NCI-H2227 (cell line): Measurements from ENCODE around the gene MDFIC.
A peak's percentile ranks its signal among the peaks of the same experiment; 100 is the strongest.
"Not testable (repeated sequence)": the region's sequence is repeated elsewhere in the genome, so short reads cannot be mapped to it uniquely, and the experiment has no call there.

Experiments used
- DNase-seq: peaks from one replicate; lab custom pipeline; 2025; ENCODE audit not compliant: unreplicated experiment; lab: John Stamatoyannopoulos, UW

MDFIC gene, protein sequence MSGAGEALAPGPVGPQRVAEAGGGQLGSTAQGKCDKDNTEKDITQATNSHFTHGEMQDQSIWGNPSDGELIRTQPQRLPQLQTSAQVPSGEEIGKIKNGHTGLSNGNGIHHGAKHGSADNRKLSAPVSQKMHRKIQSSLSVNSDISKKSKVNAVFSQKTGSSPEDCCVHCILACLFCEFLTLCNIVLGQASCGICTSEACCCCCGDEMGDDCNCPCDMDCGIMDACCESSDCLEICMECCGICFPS

DNA sequence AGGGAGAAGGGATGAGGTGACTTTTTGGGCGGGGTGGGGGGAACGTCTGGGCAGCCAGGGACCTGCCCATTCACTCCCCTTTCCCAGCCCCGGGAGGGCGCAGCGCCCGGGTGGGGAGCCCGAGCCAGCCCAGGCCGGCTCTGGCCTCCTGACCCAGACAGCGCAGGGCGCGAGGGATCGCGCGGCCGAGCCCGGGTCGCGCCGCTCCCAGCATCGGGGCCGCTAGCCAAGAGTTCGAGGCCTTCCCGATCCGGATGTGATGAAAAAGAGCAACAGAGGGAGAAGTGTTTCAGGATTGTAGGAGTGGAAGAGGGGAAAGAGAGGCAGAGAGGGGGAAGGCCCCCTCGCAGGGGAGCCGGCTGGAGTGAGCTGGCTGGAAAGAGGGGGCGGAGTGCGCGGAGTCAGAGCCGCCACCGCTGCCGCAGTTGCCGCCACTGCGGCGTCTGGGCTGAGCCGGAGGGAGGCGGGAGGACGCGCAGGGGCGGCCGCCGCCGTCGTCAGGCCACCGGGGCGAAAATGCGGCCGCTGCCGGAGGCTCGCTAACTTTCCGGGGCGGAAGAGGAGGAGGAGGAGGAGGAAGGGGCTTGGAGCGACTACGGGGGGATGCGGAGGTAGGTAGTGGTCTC lies at the start of gene MDFIC:
Gene MDFIC (plus strand): TSS at position 69 of the 626 bp plus-strand sequence. CDS start 940 bp downstream, outside the sequence.
- DNase-seq = peak; percentile 3

DNA sequence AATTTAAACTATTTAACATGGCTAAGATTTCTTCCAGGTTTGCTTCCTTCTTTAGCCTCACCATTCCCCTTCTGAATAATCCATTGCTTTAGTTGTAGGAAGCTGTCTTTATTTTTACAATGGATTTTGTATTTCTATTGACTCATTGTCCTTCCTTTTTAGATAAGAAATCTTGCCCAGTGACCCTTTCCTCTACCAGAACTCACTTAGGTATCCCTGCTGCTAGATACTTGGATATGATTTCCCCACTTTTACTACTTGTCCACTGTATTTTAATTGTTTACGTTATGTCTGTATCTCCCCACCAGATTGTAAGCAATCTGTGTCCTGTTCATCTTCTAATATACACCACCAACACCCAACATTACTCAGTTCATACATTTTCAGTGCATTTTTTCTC lies 47.7 kb upstream of the MDFIC start:
- no peak for DNase-seq

DNA sequence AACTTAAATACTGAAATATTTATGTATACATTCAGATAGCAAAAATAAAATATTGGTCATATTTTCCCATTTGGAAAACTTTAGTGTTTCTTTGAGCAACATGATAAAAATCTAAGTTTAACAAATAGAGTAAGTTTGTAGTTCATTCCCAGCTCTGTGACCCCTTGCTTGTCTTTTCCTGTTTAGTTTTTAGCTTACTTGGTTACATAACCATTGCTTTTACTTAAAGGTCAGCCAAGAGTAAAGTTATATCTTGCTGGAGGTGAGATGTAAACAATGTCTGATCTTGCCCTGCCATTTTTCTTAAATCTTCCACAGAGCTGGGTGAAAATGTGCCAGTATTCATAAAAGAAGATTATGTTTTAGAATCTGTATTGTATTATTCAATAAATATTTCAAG lies 46.7 kb upstream of the MDFIC start:
- no peak for DNase-seq

DNA sequence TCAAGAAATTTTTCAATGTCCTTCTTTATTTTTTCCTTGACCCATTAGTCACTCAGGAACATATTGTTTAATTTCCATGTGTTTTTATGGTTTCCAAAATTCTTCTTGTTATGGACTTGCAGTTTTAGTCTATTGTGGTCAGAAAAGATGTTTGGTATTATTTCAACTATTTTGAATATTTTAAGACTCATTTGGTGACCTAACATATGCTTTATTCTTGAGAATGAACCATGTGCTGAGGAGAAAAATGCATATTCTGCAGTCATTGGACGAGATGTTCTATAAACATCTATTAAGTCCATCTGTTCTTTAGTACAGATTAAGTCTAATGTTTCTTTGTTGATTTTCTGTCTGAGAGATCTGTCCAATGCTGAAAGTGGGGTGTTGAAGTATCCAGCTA lies 42.3 kb upstream of the MDFIC start:
- no peak for DNase-seq

DNA sequence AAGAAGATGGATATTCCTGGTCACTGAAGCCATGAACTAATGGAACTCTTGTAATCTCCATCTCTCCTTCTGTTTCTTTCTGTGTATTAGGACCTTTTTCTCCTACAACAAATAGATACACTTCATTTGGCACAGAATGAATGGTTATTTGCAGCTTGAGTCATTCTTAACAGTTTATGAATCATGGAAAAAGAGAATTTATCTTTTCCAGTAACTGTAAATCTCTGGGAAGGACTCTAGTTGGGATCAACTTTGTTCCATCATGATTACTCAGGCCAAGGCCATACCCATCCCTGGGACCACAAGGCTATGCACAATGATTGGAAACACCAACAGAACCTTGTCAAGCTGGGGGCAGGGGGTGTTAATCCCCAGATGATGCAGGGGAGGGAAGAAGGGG lies 36.1 kb upstream of the MDFIC start:
- no peak for DNase-seq

DNA sequence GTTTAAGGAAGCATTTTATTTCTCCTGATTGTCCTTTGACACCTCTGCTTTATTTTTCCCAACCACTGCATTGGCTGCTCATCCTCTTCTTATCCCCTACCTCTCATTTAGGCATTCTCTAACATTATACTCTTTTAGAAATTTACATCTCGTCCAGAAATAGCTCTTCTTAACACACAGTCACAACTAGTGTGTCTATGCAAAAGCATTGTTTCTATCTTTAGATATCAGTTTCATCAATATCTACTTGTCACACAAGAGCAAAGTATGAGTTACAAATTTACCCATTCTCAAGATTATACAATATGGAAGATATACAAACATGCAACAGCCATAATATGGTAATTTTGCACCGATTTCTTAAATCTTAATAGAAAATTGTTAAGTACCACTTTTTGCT lies 35.7 kb upstream of the MDFIC start:
- DNase-seq = no peak

DNA sequence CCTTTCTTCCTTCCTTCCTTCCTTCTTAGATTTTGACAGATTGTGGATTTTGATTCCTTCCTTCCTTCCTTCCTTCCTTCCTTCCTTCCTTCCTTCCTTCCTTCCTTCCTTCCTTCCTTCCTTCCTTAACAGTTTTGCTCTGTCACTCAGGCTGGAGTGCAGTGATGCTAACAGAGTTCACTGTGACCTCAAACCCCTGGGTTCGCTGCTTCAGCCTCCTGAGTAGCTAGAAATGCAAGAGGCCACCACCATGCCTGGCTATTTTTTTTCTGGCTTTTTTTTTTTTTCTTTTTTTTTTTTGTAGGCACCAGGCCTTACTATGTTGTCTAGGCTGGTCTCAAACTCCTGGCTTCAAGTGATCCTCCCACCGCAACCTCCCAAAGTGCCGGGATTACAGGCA lies 32.8 kb upstream of the MDFIC start:
- not testable (repeated sequence) for DNase-seq

DNA sequence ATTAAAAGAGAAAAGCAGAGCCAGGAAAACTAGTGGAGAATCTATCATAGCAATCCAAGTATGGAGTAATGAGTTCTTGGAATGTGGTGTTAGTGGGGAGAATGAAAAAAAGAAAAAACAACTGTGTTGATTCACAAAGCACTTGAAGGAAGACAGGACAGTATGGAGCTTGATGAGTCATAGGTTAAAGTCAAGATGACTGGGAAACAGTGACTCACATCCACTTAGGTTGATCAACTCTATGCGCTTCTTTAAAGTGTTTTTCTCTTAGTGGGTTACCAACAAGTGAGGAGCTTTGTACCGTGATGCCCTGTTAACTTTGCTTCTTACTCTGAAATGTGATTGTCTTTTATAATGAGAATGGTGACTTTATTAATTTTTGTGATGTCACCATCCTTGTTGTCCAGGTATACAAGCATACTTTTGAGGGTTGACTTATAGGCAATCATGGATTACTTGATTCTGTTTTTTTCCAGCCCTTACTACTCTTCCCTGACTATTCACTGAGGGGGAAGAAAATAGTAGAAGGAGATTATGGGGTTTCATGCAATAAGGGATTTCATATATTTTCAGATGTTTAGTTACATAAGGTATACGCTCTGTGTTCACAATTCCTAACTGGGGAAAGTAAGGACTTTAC lies 32.1 kb upstream of the MDFIC start:
- DNase-seq = no peak

DNA sequence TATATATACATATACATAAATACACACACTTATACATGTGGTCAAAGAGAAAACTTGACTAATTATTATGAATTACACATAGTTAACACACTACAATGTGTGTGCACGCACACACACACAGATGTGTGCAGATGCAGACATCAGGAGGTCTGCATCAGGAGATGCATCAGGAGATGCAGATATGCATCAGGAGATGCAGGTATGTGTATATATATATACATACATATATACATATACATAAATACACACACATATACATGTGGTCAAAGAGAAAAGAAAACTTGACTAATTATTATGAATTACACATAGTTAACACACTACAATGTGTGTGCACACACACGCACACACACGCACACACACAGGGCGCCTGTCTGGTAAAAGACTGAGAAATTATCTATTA lies 31.3 kb upstream of the MDFIC start:
- no peak for DNase-seq

DNA sequence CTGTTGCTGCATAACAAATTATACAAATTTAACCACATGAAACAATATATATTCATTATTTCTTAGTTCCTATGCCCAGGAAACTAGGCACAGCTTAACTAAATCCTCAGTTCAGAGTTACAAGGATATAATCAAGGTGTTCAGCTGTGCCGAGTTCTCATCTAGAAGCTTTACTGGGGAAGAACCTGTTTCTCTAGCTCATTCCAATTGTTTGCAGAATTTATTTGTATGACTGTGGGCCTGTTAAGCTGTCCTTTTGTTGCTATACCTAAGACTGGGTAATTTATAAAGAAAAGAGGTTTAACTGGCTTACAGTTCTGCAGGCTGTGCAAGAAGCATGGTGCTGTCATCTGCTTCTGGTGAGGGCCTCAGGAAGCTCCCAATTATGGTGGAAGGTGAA lies 21.8 kb upstream of the MDFIC start:
- DNase-seq = no peak

DNA sequence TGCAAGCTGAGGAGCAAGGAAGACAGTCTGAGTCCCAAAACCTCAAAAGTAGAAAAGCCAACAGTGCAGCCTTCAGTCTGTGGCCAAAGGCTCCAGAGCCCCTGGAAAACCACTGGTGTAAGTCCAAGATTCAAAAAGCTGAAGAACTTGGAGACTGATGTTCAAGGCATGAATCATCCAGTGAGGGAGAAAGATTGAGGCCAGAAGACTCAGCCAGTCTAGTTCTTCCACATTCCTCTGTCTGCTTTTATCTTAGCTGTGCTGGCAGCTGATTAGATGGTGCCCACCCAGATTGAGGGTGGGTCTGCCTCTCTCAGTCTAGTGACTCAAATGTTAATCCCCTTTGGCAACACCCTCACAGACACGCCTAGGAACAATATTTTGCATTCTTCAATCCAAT lies 20.1 kb upstream of the MDFIC start:
- no peak for DNase-seq

DNA sequence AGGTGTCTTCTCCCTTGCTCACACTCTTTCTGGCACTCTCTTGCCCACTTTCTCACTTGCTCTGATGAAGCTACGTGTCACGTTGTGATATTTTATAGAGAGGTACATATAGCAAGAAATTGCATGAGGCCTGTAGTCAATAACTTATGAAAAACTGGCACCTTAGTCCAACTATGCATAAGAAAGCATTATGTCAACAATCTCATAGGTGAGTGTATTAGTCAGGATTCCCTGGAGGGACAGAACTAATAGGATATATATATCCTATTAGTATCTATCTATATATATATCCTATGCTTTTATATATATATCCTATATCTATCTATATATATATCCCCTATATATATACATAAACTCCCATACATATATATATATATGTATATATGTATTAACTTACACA lies 18.8 kb upstream of the MDFIC start:
- DNase-seq = no peak

DNA sequence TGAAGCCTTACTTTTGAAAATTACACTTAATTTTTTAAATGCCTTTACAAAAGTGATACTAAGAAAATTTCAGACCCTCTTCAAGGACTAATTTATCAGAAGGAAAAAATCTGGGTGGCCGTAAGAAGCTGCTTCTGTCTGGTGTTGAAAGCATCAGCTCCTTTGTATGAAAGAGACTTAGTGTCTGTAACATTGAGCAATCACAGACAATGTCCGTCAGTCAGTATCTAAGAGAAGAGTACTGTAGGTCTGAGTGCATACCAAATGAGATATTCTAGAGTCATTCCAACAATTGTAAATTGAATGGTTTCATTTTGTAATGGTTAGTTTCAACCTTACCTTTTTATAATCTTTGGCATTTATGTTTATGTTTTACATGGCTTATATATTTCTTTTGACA lies 11.1 kb upstream of the MDFIC start:
- DNase-seq = no peak

DNA sequence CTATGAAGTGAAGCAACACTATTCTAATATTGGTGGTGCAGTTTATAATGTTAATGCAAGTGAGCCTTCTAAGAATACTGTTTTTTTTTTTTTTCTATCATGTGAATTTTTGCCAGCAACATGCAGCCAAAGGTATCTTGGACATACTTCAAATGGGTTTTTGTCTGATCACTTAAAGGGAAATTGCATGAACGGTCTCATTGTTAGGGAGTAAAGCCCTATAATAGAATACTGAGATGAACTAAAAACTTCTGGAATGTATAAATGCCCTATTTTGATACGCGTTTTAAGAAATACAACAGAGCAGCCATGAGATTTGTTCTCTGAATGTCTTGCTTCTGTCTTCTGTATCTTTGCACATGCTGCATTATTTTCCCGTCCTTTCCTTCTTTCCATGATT lies 10.5 kb upstream of the MDFIC start:
- DNase-seq = no peak

DNA sequence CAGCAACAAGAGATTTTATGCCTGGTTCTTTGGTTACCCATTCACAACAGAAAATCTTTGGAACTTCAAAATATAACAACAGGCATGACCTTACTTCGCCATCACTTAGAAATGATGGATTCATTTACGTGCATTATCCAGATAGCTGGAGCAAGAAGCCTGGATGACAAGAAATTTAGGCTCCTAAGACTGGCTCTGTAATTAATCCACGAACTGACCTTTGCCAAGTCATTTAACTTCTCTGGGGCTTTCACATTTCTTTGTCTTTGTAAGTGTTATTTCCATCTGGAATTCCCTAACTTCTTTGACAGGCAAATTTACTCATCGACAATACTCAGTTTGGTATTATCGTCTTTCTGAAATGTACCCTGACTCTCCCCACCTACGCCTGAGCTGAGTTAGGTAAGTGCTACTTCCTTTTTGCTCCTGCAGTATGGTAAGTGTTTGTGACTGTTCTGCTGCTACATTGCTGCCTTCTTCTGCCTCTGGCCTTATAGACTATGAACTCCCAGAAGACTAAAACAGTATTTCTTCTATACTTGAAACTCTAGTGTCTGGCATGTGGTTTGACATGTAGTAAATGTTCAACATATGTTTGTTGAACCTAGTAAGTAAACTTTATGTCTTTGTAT lies 5.5 kb upstream of the MDFIC start:
- DNase-seq = no peak

DNA sequence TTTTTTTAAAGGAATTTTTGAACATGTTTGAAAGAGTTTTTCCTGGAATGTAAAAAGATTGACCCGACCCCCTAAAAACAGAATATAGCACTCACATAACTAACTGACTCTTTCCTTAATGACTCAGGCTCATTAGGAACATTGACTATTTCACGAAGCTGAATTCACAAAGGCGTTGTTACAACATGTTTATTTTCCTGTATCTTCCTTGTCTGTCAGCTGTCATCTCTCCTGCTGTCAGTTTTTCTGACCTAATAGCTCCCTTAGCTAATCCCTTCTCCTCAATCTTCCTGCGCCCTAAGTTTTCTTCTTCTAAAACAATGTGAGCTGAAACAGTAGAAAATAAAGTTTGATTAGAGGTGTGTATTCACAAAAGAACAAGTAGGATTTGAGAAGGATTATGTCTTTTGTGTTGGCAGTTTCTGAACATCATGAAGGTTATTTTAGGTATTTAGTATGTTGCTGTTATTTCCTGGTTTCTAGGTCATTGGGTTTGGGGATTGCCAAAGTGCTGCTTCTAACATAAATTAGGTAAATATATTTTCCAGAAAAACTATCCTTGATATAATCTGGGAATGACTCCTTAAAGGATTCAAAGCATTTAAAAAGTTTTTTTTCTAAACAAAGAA lies 4.6 kb upstream of the MDFIC start:
- no peak for DNase-seq

DNA sequence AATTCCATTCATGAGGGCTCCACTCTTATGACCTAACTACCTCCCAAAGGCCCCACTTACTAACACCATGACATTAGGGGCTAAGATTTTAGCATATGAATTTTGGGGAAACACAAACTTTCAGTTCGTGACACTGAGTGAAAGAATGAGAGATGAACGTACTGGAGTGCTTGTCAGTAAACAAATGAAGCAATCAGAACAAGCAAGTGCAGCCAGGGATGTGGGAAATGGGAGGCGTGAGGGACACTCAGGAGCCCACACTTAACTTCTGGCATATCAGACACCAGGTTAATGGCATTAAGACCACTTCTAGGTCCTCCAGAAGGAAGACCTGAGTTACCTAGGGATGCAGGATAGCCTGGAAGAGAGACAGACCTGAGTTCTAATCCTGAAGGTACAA lies 2.3 kb upstream of the MDFIC start:
- no peak for DNase-seq

DNA sequence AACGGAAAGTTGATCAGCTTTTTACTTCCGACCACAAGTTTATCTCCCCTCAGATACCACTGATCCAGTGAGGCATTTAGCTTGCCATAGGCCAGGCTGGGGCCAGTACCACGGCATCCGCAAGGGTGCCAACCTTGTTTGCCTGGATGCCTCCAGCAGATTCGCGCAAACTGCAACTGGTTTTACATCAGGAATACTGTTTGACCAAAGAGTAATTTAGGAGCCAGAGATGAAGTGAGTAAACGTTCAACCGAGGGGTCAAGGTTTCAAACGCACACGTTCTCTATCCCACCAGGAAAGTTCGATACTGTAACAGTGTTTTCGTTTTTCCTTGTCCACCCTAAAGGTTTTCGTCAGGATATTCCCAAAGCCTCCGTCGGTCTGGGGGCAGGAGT lies 266 bp upstream of the MDFIC start:
- no peak for DNase-seq

DNA sequence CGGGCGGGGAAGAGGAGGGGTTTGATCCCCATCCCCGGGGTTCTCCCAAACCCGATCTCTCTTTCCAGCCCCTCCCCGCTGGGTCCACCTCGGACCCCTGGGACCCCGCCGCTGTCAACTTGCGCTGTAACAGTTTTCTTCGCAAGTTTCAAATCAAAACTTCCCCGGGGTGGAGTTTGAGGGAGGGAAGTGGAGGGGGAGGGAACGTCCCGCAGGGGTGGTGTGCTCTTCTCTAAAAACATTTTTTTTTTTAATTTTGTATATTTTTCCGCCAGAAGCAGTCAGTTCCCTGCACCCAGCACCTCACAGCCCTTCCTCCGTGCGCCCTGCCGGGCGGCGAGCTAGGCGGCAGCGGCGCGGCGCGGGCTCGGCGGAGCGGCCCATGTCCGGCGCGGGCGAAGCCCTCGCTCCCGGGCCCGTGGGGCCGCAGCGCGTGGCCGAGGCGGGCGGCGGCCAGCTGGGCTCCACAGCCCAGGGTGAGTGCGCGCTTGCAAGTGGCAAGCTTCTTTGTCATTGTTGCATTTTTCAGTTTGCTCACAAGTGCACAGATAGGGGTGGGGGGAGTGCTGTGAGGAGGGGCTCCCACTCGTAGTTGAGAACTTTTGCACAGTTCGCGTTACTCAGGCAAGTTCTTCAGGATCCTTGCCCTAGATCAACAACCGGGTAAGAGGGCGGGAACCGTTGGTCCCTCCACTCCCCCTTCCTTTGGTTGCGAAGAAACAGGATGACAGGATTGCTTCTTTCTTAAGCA lies 933 bp downstream of the MDFIC start:
- no peak for DNase-seq

DNA sequence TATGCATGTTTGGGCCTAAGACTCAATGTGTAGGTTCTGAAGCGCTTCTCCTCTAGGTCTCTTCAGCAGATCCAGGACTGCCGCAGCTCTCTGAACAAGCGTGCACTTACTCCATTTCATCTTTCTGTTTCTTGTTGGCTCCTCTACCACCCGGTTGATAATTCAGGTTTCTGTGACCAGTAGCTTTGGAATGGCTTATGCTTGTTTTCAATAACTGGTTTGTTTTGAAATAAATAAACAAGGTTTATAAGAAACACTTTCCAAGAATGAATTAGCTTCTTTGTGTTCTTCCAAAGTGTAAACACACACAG lies 1.5 kb downstream of the MDFIC start:
- no peak for DNase-seq

DNA sequence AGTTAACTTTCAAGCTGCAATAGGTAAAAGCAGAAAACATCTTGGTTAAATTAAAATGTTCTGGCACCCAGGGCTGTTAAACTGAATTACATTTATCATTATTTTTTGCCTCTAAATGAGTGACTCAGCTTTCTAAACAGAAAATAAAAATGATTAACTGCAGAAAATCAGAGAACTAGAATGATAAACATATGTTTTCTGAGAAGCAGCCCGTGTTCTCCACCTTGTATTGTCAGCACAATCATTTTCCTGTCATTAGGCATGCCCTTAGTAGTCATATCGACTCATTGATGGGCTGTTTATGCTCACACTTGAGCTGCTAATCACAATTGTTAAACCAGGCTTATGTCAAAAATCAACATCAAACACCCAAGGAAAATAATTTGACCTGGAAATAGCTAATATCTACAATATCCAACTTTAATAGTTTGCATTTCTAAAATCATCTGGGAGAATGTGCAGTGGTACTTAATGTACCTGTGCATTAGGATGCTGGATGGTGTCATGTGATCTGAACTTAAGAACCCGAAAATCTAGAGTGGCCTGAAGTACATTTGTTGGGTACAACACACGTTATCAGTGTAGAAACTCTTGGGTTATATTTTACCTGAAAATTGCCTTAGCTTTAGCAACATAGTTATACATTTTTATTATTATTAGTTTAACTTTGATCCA lies 2.3 kb downstream of the MDFIC start:
- no peak for DNase-seq
